PC-3 (cell line): ENCODE measurements around the gene MBD3. TPM values are rescaled to one million over a fixed set of nuclear protein-coding genes. Genes with fewer than 3 reads are reported as not detected.

Experiments
- ATAC-seq: fragments of 200-7000 bp; cut with Tn5 transposase; 2 replicates; pipeline ENCODE4 v1.9.1; 2020; ENCODE audit warnings: mild to moderate bottlenecking, moderate library complexity
- BruUV-seq: library from RNA; stranded (reverse); fragments of 400-500 nt; replicated peaks from 2 replicates; lab custom pipeline; 2021; lab: Mats Ljungman, UMichigan
- CTCF ChIA-PET: fragments of 300-600 bp; sonication (Branson Sonifier 250); formaldehyde crosslinking; loops from one replicate; lab custom pipeline; 2022; ENCODE audit warnings: antibody characterized with exemption; lab: Charles Lee
- POLR2A ChIA-PET: fragments of 300-600 bp; sonication (Branson Sonifier 250); formaldehyde crosslinking; loops from one replicate; lab custom pipeline; 2022; ENCODE audit warnings: antibody characterized with exemption; ENCODE audit not compliant: unreplicated experiment; lab: Charles Lee
- DNase-seq: peaks from one replicate; pipeline ENCODE4 v3.0.0-alpha.2; 2015
- H2AFZ ChIP-seq: fragments of 300-600 bp; sonication (generic); 2 replicates; pipeline ENCODE4 v1.6.0; 2016; ENCODE audit warnings: antibody characterized with exemption, low read length
- H3F3A ChIP-seq: fragments of 300-600 bp; sonication (generic); one replicate; pipeline ENCODE4 v1.6.0; 2017; ENCODE audit warnings: antibody characterized with exemption, low read length, control low read depth, mild to moderate bottlenecking; ENCODE audit not compliant: unreplicated experiment
- H3K27ac ChIP-seq: fragments of 300-600 bp; sonication (generic); 2 replicates; pipeline ENCODE4 v1.5.1; 2016; ENCODE audit warnings: mild to moderate bottlenecking, low read length
- H3K27me3 ChIP-seq: fragments of 300-600 bp; sonication (generic); 2 replicates; pipeline ENCODE4 v1.6.1; 2016; ENCODE audit warnings: low read length, mixed read lengths
- H3K36me3 ChIP-seq: fragments of 300-600 bp; sonication (generic); 2 replicates; pipeline ENCODE4 v1.6.1; 2016; ENCODE audit warnings: low read depth, mixed run types, low read length, mixed read lengths
- H3K4me1 ChIP-seq: fragments of 300-600 bp; sonication (generic); 2 replicates; pipeline ENCODE4 v1.5.1; 2016; ENCODE audit warnings: low read length; ENCODE audit not compliant: insufficient read depth
- H3K4me2 ChIP-seq: fragments of 300-600 bp; sonication (generic); 2 replicates; pipeline ENCODE4 v1.6.0; 2016; ENCODE audit warnings: low read length
- H3K4me3 ChIP-seq: fragments of 300-600 bp; sonication (generic); 2 replicates; pipeline ENCODE4 v1.5.1; 2016; ENCODE audit warnings: mild to moderate bottlenecking, low read length, mixed read lengths
- H3K79me2 ChIP-seq: fragments of 300-600 bp; sonication (generic); 2 replicates; pipeline ENCODE4 v1.6.1; 2017; ENCODE audit warnings: low read length, mixed read lengths
- H3K9ac ChIP-seq: fragments of 300-600 bp; sonication (generic); 2 replicates; pipeline ENCODE4 v1.6.0; 2016; ENCODE audit warnings: mild to moderate bottlenecking, low read length
- H3K9me2 ChIP-seq: fragments of 300-600 bp; sonication (generic); replicated peaks from 2 replicates; pipeline ENCODE4 v1.6.1; 2016; ENCODE audit warnings: mixed run types, low read length, mixed read lengths
- H3K9me3 ChIP-seq: fragments of 300-600 bp; sonication (generic); 2 replicates; pipeline ENCODE4 v1.6.1; 2016; ENCODE audit warnings: low read length, mixed read lengths
- H4K20me1 ChIP-seq: fragments of 300-600 bp; sonication (generic); 2 replicates; pipeline ENCODE4 v1.6.1; 2016; ENCODE audit warnings: low read length, mixed read lengths
- CTCF ChIP-seq: fragments of 300-600 bp; sonication (generic); conservative IDR thresholded peaks from 2 replicates; pipeline ENCODE4 v1.5.1; 2017; ENCODE audit warnings: antibody characterized with exemption, low read depth, mild to moderate bottlenecking, low read length
- EZH2 ChIP-seq: fragments of 300-600 bp; sonication (generic); IDR thresholded peaks from one replicate; pipeline ENCODE4 v1.6.1; 2017; ENCODE audit warnings: antibody characterized with exemption, mild to moderate bottlenecking, low read length; ENCODE audit not compliant: unreplicated experiment
- EZH2phosphoT487 ChIP-seq: fragments of 300-600 bp; sonication (generic); IDR thresholded peaks from 2 replicates; pipeline ENCODE4 v1.6.1; 2018; ENCODE audit warnings: mild to moderate bottlenecking, antibody characterized with exemption, low read length, borderline replicate concordance
- intact Hi-C: fragments of 100-400 bp; cut with micrococcal nuclease; formaldehyde crosslinking; loops from 2 replicates; pipeline ENCODE4 v1.9.0; 2023
- total RNA-seq: library from RNA; depleted of rRNA; stranded (reverse); fragments of >200 nt; gene quantifications from 2 replicates; pipeline ENCODE4 v1.2.3, GENCODE V29; 2014

The MBD3 gene
- total RNA-seq, 1 experiment from 2014 or later, result 131 TPM

GRCh38 chr19:1534972-1535371, 57.7 kb downstream of the MBD3 start:
- no peaks in the 10 kb centered on the region for H3K27me3 ChIP-seq
- no peak overlapping the region for H3K9ac ChIP-seq
- no peak overlapping the region for H3K4me2 ChIP-seq
- no peak for ATAC-seq
- no peaks in the 10 kb centered on the region for H3K4me1 ChIP-seq
- no peaks in the 10 kb centered on the region for H4K20me1 ChIP-seq
- POLR2A ChIA-PET, result no interaction called here
- no peak overlapping the region for H3K4me3 ChIP-seq
- H3K9me3 ChIP-seq, result no peaks in the 10 kb centered on the region
- intact Hi-C loops, result no loop called here
- H2AFZ ChIP-seq, result no peak overlapping the region
- no TSS peak for BruUV-seq
- H3K9me2 ChIP-seq, result no peaks in the 10 kb centered on the region
- no peaks in the 10 kb centered on the region for H3K36me3 ChIP-seq
- TF ChIP-seq EZH2 (no peak), EZH2phosphoT487 (no peak), CTCF (no peak)
- no peak overlapping the region for H3K27ac ChIP-seq
- no peak for DNase-seq
- no peaks in the 10 kb centered on the region for H3F3A ChIP-seq
- CTCF ChIA-PET, result no interaction called here
- H3K79me2 ChIP-seq, result no peaks in the 10 kb centered on the region

GRCh38 chr19:1533510-1534150, 59.0 kb downstream of the MBD3 start:
- intact Hi-C loops, result no loop called here
- no peaks in the 10 kb centered on the region for H3F3A ChIP-seq
- H4K20me1 ChIP-seq, result no peaks in the 10 kb centered on the region
- H3K4me2 ChIP-seq, result no peak overlapping the region
- no peaks in the 10 kb centered on the region for H3K27me3 ChIP-seq
- TF ChIP-seq EZH2phosphoT487 (no peak), CTCF (no peak), EZH2 (no peak)
- no peak overlapping the region for H3K4me3 ChIP-seq
- no peaks in the 10 kb centered on the region for H3K79me2 ChIP-seq
- H3K36me3 ChIP-seq, result no peaks in the 10 kb centered on the region
- no TSS peak for BruUV-seq
- DNase-seq (no peak), ATAC-seq (no peak)
- no peak overlapping the region for H3K9ac ChIP-seq
- H2AFZ ChIP-seq, result no peak overlapping the region
- ChIA-PET CTCF (interaction anchor here (0.6 kb wide), 1 partner anchor 13 kb away, joined by 5 read pairs; no protein-coding TSS in a partner anchor), POLR2A (no interaction called here)
- H3K9me3 ChIP-seq, result no peaks in the 10 kb centered on the region
- H3K27ac ChIP-seq, result no peak overlapping the region
- no peaks in the 10 kb centered on the region for H3K9me2 ChIP-seq
- H3K4me1 ChIP-seq, result no peaks in the 10 kb centered on the region

GRCh38 chr19:1532003-1532402, 60.7 kb downstream of the MBD3 start:
- Histone ChIP-seq H3K4me1 (no peaks in the 10 kb centered on the region), H2AFZ (no peak overlapping the region), H3K9me3 (no peaks in the 10 kb centered on the region), H3K9ac (no peak overlapping the region), H3K4me2 (no peak overlapping the region), H3K4me3 (no peak overlapping the region), H3K9me2 (no peaks in the 10 kb centered on the region), H3K36me3 (no peaks in the 10 kb centered on the region), H3K27me3 (no peaks in the 10 kb centered on the region), H3K79me2 (no peaks in the 10 kb centered on the region), H3F3A (no peaks in the 10 kb centered on the region), H4K20me1 (no peaks in the 10 kb centered on the region), H3K27ac (no peak overlapping the region)
- no TSS peak for BruUV-seq
- CTCF ChIA-PET, result no interaction called here
- no peak for DNase-seq
- TF ChIP-seq EZH2phosphoT487 (no peak), EZH2 (no peak), CTCF (no peak)
- intact Hi-C loops, result no loop called here
- POLR2A ChIA-PET, result no interaction called here
- ATAC-seq, result no peak
